Neural crest cell (in vitro differentiated cells): ENCODE results near the gene ZNF613. TPM values are rescaled to one million over a fixed set of nuclear protein-coding genes. Genes with fewer than 3 reads are reported as not detected.
A peak's percentile ranks its signal among the peaks of the same experiment; 100 is the strongest.

ENCODE experiments used
- DNase-seq: peaks from one replicate; pipeline ENCODE4 v3.0.0; 2021; ENCODE audit warnings: low read depth, mixed read lengths, low spot score
- H3K27ac Mint-ChIP-seq: one replicate; pipeline ENCODE4 v1.8.0; 2021; ENCODE audit warnings: mild to moderate bottlenecking, mixed read lengths; ENCODE audit not compliant: unreplicated experiment
- H3K27me3 Mint-ChIP-seq: 2 replicates; pipeline ENCODE4 v1.8.0; 2021; ENCODE audit warnings: low read depth, mild to moderate bottlenecking, mixed read lengths
- H3K36me3 Mint-ChIP-seq: 2 replicates; pipeline ENCODE4 v1.8.0; 2021; ENCODE audit warnings: low read depth, mild to moderate bottlenecking, mixed read lengths
- H3K4me1 Mint-ChIP-seq: 2 replicates; pipeline ENCODE4 v1.8.0; 2021; ENCODE audit warnings: mixed read lengths
- H3K4me3 Mint-ChIP-seq: one replicate; pipeline ENCODE4 v1.8.0; 2021; ENCODE audit warnings: mild to moderate bottlenecking, mixed read lengths
- H3K9me3 Mint-ChIP-seq: 2 replicates; pipeline ENCODE4 v1.8.0; 2021; ENCODE audit warnings: mixed read lengths
- CTCF ChIP-seq: fragments of 200-600 bp; sonication (generic); conservative IDR thresholded peaks from 2 replicates; pipeline ENCODE4 v1.5.0; 2021; ENCODE audit warnings: antibody characterized with exemption, mild to moderate bottlenecking
- long read RNA-seq: library from polyadenylated mRNA; unstranded; transcript quantifications from one replicate; pipeline ENCODE4 v2.0.0, GENCODE V29; 2020
- total RNA-seq: library from RNA; stranded (reverse); gene quantifications from 2 replicates; pipeline ENCODE4 v1.2.1, GENCODE V29; 2021

ZNF613 gene
- total RNA-seq: 6.3 and 8.7 TPM in 2 replicates
- long read RNA-seq, transcript ZNF613-201 (6 exons, 3,419 nt): major isoform, 5 of 9 reads
- long read RNA-seq, partial matches to known transcripts: 0 of 9 reads
- long read RNA-seq, other reads (novel, unspliced or antisense): 2 of 9 reads

- Mint-ChIP-seq H3K27me3 (peaks cover 2% of the 10 kb centered on the region), H3K36me3 (peaks cover 50% of the 10 kb centered on the region), H3K4me3 (peak within 1 kb of the TSS; percentile 100), H3K27ac (peak within 1 kb of the TSS; percentile 99), H3K4me1 (peaks cover 20% of the 10 kb centered on the region), H3K9me3 (peaks cover 31% of the 10 kb centered on the region)
- DNase-seq: peak; percentile 80
- peak; percentile 53 for TF ChIP-seq CTCF
Measured at GRCh38 chr19:51926784-51927741, at the start of gene ZNF613. ZNF613 (plus strand) TSS chr19:51927472; CDS start chr19:51936221, 8,749 bp downstream.

DNA sequence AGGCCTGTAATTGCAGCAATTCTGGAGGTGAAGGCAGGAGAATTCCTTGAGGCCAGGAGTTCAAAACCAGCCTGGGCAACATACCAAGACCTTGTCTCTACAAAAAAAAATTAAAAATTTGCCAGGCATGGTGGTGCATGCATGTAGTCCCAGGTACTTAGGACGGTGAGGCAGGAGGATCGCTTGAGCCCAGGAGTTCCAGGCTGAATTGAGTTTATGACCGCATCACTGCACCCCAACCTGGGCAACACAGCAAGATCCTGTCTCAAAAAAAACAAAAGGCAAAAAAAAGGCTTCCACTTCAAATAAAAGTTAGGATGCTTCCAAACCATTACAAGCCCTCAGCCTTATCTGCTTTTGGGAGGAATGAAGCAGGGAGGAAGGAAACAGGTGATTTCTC is 44.8 kb upstream of the ZNF613 start:
- H3K9me3 Mint-ChIP-seq: peaks cover 25% of the 10 kb centered on the region
- no peak overlapping the region for H3K4me3 Mint-ChIP-seq
- H3K27ac Mint-ChIP-seq: no peak overlapping the region
- H3K27me3 Mint-ChIP-seq: no peaks in the 10 kb centered on the region
- no peak for TF ChIP-seq CTCF
- no peak for DNase-seq
- peaks cover 10% of the 10 kb centered on the region for H3K4me1 Mint-ChIP-seq
- H3K36me3 Mint-ChIP-seq: peaks cover 72% of the 10 kb centered on the region

- H3K4me3 Mint-ChIP-seq: peak overlapping the region; percentile 44
- no peaks in the 10 kb centered on the region for H3K27me3 Mint-ChIP-seq
- H3K4me1 Mint-ChIP-seq: peaks cover 19% of the 10 kb centered on the region
- peaks cover 77% of the 10 kb centered on the region for H3K36me3 Mint-ChIP-seq
- H3K9me3 Mint-ChIP-seq: peaks cover 21% of the 10 kb centered on the region
- no peak for TF ChIP-seq CTCF
- DNase-seq: no peak
- no peak overlapping the region for H3K27ac Mint-ChIP-seq
Measured at GRCh38 chr19:51884713-51885112, 42.6 kb upstream of the ZNF613 start.

- Mint-ChIP-seq H3K4me3 (peak within 1 kb of the TSS; percentile 100), H3K36me3 (peaks cover 78% of the 10 kb centered on the region), H3K27ac (peak within 1 kb of the TSS; percentile 88), H3K27me3 (peaks cover 3% of the 10 kb centered on the region), H3K9me3 (peaks cover 23% of the 10 kb centered on the region), H3K4me1 (peaks cover 19% of the 10 kb centered on the region)
- no peak for TF ChIP-seq CTCF
- DNase-seq: peak; percentile 83
Measured at GRCh38 chr19:51887522-51888498, 39.5 kb upstream of the ZNF613 start, which contains the start of gene ZNF577. ZNF577 (minus strand) TSS chr19:51887951; CDS start chr19:51880382, 7,569 bp downstream.

GRCh38 chr19:51889934-51890333 is 37.3 kb upstream of the ZNF613 start:
- Mint-ChIP-seq H3K9me3 (peaks cover 36% of the 10 kb centered on the region), H3K36me3 (peaks cover 86% of the 10 kb centered on the region), H3K4me1 (peaks cover 19% of the 10 kb centered on the region), H3K27ac (no peak overlapping the region), H3K27me3 (peaks cover 3% of the 10 kb centered on the region), H3K4me3 (peak overlapping the region; percentile 20)
- TF ChIP-seq CTCF: no peak
- no peak for DNase-seq
